COR-L47 (cell line): ENCODE measurements around the gene TUBB6.
A peak's percentile ranks its signal among the peaks of the same experiment; 100 is the strongest.

Experiments
- DNase-seq: peaks from one replicate; lab custom pipeline; 2025; lab: John Stamatoyannopoulos, UW

TUBB6 gene

GRCh38 chr18:12291161-12291560 lies 16.9 kb upstream of the TUBB6 start:
- no peak for DNase-seq

- no peak for DNase-seq
Measured at GRCh38 chr18:12291690-12292089, 16.4 kb upstream of the TUBB6 start.

GRCh38 chr18:12293831-12294230 lies 14.2 kb upstream of the TUBB6 start:
- DNase-seq: no peak

GRCh38 chr18:12295389-12296086 lies 12.5 kb upstream of the TUBB6 start:
- no peak for DNase-seq

- DNase-seq: no peak
Measured at GRCh38 chr18:12296087-12296403, 12.0 kb upstream of the TUBB6 start.

GRCh38 chr18:12296457-12296856 lies 11.6 kb upstream of the TUBB6 start:
- no peak for DNase-seq

- no peak for DNase-seq
Measured at GRCh38 chr18:12299862-12300261, 8.2 kb upstream of the TUBB6 start.

GRCh38 chr18:12301263-12302005 lies 6.6 kb upstream of the TUBB6 start:
- no peak for DNase-seq

- no peak for DNase-seq
Measured at GRCh38 chr18:12302391-12303147, 5.5 kb upstream of the TUBB6 start.

GRCh38 chr18:12304351-12305210 lies 3.5 kb upstream of the TUBB6 start:
- peak; percentile 81 for DNase-seq

GRCh38 chr18:12305211-12305610 lies 2.8 kb upstream of the TUBB6 start:
- DNase-seq: no peak

- no peak for DNase-seq
Measured at GRCh38 chr18:12305930-12306629, 2.0 kb upstream of the TUBB6 start.

- no peak for DNase-seq
Measured at GRCh38 chr18:12306752-12307700, 1.0 kb upstream of the TUBB6 start.

- peak; percentile 30 for DNase-seq
Measured at GRCh38 chr18:12308386-12309100, 502 bp downstream of the TUBB6 start.

GRCh38 chr18:12309683-12310198 lies 1.7 kb downstream of the TUBB6 start:
- no peak for DNase-seq

- no peak for DNase-seq
Measured at GRCh38 chr18:12310762-12311161, 2.7 kb downstream of the TUBB6 start.

GRCh38 chr18:12312976-12313375 lies 4.9 kb downstream of the TUBB6 start:
- no peak for DNase-seq

- no peak for DNase-seq
Measured at GRCh38 chr18:12313530-12314245, 5.6 kb downstream of the TUBB6 start.
